HG03442 (cell line): ENCODE results near the gene ARL2BP.

Source experiments
- ATAC-seq: cut with Tn5 transposase; IDR thresholded peaks from one replicate; pipeline ENCODE4 v1.9.1; 2021; ENCODE audit warnings: mild to moderate bottlenecking, moderate library complexity; ENCODE audit not compliant: unreplicated experiment

The ARL2BP gene

DNA sequence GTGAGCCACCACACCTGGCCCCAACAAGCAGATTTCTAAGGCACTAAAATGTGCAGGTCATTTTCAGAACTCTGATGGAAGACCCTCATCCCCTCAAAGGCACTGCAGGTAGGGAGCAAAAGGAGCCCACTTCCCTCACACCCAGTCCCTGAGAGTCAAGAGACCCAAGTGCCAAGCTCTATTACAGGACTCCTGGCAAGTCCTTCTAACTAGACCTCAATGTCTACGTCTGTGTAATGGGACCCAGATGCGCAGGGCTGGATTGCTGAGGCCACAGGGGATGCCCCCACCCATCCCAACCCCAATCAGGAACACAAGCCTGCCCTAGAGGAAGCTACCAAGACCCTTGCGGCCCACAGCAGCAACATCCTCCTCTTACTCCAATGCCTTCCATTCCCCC lies 36.7 kb downstream of the ARL2BP start:
- ATAC-seq = no peak

GRCh38 chr16:57282510-57283213 lies 37.6 kb downstream of the ARL2BP start:
- ATAC-seq = no peak

- ATAC-seq = no peak
Observed at GRCh38 chr16:57283214-57283958, 38.3 kb downstream of the ARL2BP start.

DNA sequence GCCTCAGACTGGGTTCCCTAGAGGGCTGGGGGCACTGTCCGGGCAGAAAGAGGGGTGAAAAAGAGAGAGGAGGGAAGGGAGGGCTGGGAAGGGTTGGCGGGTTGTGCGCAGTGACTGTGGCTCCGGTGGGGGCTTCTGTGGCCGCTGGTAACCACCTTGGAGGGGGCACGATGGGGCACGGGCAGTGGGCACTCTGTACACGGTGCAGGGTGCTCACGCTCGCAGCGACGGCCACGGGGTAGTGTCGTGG lies 38.8 kb downstream of the ARL2BP start:
- ATAC-seq = no peak

DNA sequence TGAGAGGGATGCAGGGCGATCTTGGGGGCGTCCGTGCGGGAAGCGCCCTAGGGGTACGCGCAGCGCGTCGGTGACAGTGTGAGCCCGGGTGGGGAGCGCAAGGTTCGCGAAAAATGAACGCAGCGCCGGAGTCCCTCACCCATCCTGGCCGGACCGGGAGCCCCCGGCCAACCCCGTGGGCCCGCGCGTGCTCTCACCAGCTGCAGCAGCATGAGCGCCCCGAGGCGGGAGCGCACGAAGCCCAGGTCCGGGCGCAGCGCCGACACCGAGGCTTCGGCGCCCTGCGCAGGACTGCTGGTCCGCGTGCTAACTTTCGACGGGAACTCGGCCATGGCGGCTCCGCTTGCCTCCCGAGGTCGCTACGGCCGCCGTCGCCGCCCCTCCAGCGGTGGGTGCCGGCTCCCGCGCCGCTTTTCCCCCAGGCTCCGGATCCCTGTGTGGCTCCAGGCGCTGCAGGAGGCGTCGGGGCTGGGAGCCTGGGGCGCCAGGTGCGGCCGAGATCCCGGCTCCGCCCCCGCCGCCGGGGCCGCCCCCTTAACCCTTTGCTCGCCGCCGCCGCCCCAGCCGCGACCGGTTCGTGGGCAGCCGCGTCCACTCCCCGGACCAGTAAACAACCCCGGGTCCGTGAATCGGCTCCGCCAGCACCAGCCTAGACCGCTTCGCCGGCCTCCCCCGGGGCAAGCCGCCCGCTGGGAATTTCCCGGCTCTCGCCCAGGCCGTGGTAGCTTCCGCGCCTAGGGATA lies 39.3 kb downstream of the ARL2BP start, which contains the start of gene PLLP:
Gene PLLP, minus strand, starts transcription at position 464 of the 743 bp plus-strand sequence. Its CDS starts 132 bp downstream, at position 332.
- ATAC-seq = no peak

GRCh38 chr16:57284952-57285363 lies 39.9 kb downstream of the ARL2BP start:
- no peak for ATAC-seq

- ATAC-seq = no peak
Observed at GRCh38 chr16:57285379-57285778, 40.3 kb downstream of the ARL2BP start.

DNA sequence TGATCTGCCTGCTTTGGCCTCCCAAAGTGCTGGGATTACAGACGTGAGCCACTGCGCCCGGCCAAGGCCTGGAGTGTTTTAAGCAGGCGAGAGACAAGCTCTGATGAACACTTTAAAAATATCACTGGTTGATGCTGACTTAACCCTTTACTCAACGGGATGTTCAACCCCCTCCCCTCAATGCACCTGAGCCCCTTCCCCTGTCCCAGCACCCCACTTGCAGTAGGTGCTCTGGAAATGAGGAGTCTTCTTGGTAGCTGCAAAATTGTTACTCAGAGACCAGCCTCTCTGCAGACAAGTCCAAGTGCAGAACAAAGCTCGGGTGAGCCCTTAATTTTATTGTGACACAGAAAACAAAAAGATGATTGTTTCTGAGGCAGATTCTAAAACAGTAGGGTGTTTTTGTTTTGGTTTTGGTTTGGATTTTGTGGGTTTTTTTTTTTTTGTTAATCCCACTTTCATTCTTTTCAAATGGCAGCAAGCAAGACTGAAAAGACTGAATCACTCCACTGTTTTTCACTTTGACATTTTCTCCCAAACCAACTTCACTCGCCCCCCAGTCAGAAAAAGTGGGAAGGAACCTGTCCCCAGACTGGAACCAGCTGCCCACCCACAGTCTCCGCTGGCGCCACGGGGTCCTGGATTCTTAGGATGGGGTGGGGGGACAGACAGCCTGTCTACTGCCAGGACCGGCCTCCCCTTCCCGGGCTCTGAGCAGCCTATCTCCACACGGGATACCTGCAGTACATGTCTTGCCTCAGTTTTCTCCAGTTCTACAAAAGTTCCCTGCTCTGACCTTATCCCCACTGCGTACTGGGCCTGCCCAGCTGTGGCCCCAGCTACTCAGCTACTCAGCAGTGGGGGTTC lies 44.6 kb downstream of the ARL2BP start:
- ATAC-seq = no peak

GRCh38 chr16:57297856-57298255 lies 52.8 kb downstream of the ARL2BP start:
- ATAC-seq = no peak

DNA sequence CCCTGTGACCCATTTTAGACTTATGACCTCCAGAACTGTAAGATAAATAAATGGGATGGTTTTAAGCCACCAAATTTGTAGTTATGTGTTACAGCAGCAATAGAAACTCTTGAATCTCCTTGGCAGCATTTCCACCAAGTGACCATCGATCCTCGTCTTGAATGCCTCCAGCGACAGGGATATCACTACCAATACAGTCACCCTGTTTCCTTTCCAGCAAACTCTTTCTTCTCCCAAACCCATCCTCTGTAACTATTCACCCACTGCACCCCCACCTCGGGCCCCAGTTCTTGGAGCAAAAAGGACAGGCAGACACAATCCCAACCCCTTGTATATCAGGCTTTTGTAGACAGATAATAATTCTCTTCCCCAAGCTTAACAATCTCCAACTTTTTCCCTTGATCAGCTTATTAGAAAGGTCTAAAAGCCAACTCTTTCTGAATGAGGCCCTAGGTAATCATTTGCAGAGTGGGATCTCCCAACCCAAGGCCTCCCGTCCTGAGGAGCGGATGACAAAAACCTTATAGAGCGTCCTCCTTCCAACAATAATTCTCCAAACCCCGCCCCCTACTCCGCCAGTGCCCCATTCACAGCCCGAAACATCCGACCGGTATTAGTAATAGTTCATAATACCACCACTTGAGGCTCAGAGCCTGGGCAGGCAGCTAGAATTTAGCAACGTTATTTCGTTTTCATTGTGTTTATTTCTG lies 54.1 kb downstream of the ARL2BP start:
- peak; percentile 14 for ATAC-seq

- ATAC-seq = peak; percentile 39
Observed at GRCh38 chr16:57299719-57300386, 54.8 kb downstream of the ARL2BP start.

DNA sequence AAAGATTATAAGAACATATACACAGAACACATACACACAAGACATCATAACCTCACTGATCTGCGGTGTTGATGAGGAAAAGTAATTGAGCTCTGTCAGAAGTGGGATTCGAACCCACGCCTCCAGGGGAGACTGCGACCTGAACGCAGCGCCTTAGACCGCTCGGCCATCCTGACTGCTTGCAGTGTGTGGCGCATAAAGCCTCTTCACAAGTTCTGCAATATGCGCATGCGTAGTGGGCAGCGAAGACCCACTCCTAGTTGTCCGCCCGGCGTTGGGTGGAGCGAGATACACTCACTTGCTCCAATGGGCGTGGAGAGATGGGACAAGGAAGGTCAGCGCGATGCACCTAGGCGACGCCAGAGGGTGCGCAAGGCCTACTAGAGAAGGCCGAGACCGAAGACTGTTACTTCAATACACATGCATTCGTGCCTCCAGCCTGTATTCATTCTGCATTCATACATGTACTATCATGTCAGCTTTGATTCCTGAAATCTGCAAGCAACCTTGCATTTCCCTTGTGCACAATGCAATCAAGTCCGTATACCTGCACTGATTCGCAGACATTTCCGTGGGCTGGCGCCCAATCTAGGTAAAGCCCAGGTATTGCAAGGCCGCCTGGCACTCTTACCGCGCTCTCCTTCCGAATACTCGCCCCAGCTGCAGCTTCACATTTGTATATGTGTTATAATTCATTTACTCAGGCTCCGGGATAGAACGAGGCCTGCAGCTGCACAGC lies 55.5 kb downstream of the ARL2BP start:
- ATAC-seq = peak; percentile 87

GRCh38 chr16:57301126-57301817 lies 56.2 kb downstream of the ARL2BP start:
- no peak for ATAC-seq
